Keratinocyte (primary cell): ENCODE data around the gene CATSPER4. TPM values are rescaled to one million over a fixed set of nuclear protein-coding genes. Genes with fewer than 3 reads are reported as not detected.

ENCODE experiments used
- DNase-seq: peaks from one replicate; pipeline ENCODE4 v3.0.0-alpha.2; 2011; ENCODE audit warnings: low read depth, missing footprints, low spot score
- FAIRE-seq: peaks from 2 replicates; lab custom pipeline; 2011; peaks lifted over from hg19 to GRCh38; lab: Jason Lieb, UNC
- H2AFZ ChIP-seq: 2 replicates; pipeline ENCODE4 v1.6.0; 2012; ENCODE audit warnings: low read length, control low read depth, inconsistent platforms; ENCODE audit not compliant: control insufficient read depth
- H3K27ac ChIP-seq: 2 replicates; pipeline ENCODE4 v1.5.1; 2011; ENCODE audit warnings: low read length; ENCODE audit not compliant: control insufficient read depth, insufficient read depth
- H3K27me3 ChIP-seq: 3 replicates; pipeline ENCODE4 v1.6.0; 2011; ENCODE audit warnings: low read length; ENCODE audit not compliant: control insufficient read depth, insufficient read depth; ENCODE audit errors: extremely low read depth
- H3K36me3 ChIP-seq, 2 experiments: 2 replicates in 1 of 2; 3 replicates in 1 of 2; pipeline ENCODE4 v1.5.1; 2011; ENCODE audit warnings: low read length in 2 of 2, mild to moderate bottlenecking in 1 of 2; ENCODE audit not compliant: control insufficient read depth in 2 of 2, insufficient read depth in 2 of 2; ENCODE audit errors: extremely low read depth in 1 of 2
- H3K4me1 ChIP-seq: 3 replicates; pipeline ENCODE4 v1.5.1; 2011; ENCODE audit warnings: low read length; ENCODE audit not compliant: control insufficient read depth, insufficient read depth; ENCODE audit errors: extremely low read depth
- H3K4me2 ChIP-seq: 3 replicates; pipeline ENCODE4 v1.6.0; 2011; ENCODE audit warnings: low read depth, low read length; ENCODE audit not compliant: control insufficient read depth, insufficient read depth; ENCODE audit errors: extremely low read depth
- H3K4me3 ChIP-seq, 3 experiments: fragments of 200-600 bp in 1 of 3; sonication (generic) in 1 of 3; 2 replicates in 2 of 3; 3 replicates in 1 of 3; pipeline ENCODE4 v1.5.1; 2011 to 2016; ENCODE audit warnings: low read length in 3 of 3, mild to moderate bottlenecking in 3 of 3, control low read depth in 2 of 3, inconsistent platforms in 1 of 3, low read depth in 1 of 3, mixed read lengths in 1 of 3, mixed run types in 1 of 3, moderate library complexity in 1 of 3; ENCODE audit not compliant: control insufficient read depth in 2 of 3, insufficient read depth in 2 of 3; ENCODE audit errors: extremely low read depth in 1 of 3
- H3K79me2 ChIP-seq: 2 replicates; pipeline ENCODE4 v1.6.0; 2012; ENCODE audit warnings: low read length; ENCODE audit not compliant: control insufficient read depth, insufficient read depth
- H3K9ac ChIP-seq: 3 replicates; pipeline ENCODE4 v1.6.0; 2011; ENCODE audit warnings: low read length; ENCODE audit not compliant: control insufficient read depth, insufficient read depth; ENCODE audit errors: extremely low read depth
- H3K9me1 ChIP-seq: 3 replicates; pipeline ENCODE4 v1.6.0; 2011; ENCODE audit warnings: low read length; ENCODE audit not compliant: control insufficient read depth, insufficient read depth; ENCODE audit errors: extremely low read depth
- H3K9me3 ChIP-seq: 2 replicates; pipeline ENCODE4 v1.5.1; 2012; ENCODE audit warnings: low read depth, low read length; ENCODE audit not compliant: control insufficient read depth
- H4K20me1 ChIP-seq: 3 replicates; pipeline ENCODE4 v1.6.0; 2011; ENCODE audit warnings: low read length; ENCODE audit not compliant: control insufficient read depth, insufficient read depth; ENCODE audit errors: extremely low read depth
- EZH2 ChIP-seq: IDR thresholded peaks from one replicate; pipeline ENCODE4 v1.6.1; 2012; ENCODE audit warnings: inconsistent platforms, mild to moderate bottlenecking, low read length, moderate library complexity
- dilution Hi-C: fragments of 300-500 bp; cut with MboI; formaldehyde crosslinking; loops from one replicate; pipeline ENCODE4 v1.7.0; 2020; ENCODE audit warnings: low sequenced_read_pairs; ENCODE audit not compliant: extremely low pct_ligation_motif_present
- polyA plus RNA-seq, 5 experiments: library from polyadenylated mRNA; depleted of rRNA in 3 of 5; stranded (reverse) in 3 of 5; stranded (forward) in 1 of 5; unstranded in 1 of 5; fragments of >200 nt; gene quantifications; 1 replicate in 1 of 5; 2 replicates in 3 of 5; 3 replicates in 1 of 5; pipeline versions ENCODE4 v1.2.1 to v1.2.3, GENCODE V29; 2011 to 2012; ENCODE audit warnings: missing spikeins in 2 of 5, low read depth in 1 of 5, low replicate concordance in 1 of 5
- TF ChIP-seq, protein P1 (sequence below), 3 experiments: IDR thresholded peaks in 1 of 3; conservative IDR thresholded peaks in 1 of 3; optimal IDR thresholded peaks in 1 of 3; 2 replicates in 2 of 3; 3 replicates in 1 of 3; pipeline versions ENCODE3 to v1.5.1; 2011; ENCODE audit warnings: low read length in 3 of 3, mild to moderate bottlenecking in 3 of 3, moderate library complexity in 2 of 3, control low read depth in 1 of 3, inconsistent platforms in 1 of 3; ENCODE audit not compliant: insufficient read depth in 2 of 3; ENCODE audit errors: extremely low read depth in 1 of 3

The CATSPER4 gene
- polyA plus RNA-seq, 1 donor (not counting 4 experiments of a cell fraction or from before 2014, with no cell fraction given), result 0.04 TPM

DNA sequence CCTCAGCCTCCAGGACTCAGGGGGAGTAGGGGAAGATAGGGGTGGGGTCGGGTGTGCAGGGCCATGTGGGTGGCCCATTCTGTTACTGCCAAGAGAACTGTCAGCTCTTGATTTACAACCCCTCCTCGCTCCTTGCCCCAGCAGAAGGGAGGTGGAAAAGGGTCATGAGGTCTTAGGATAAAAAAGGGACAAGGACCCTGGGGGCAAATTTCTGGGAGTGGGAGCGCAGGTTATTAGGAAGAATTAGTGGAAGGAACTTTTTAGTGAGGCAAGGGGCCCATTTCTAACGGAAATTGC is 30.7 kb upstream of the CATSPER4 start:
- DNase-seq (no peak), FAIRE-seq (no peak)
- dilution Hi-C loops, result no loop called here
- H3K9me3 ChIP-seq, result no peaks in the 10 kb centered on the region
- no peak overlapping the region for H3K9ac ChIP-seq
- peaks cover 20% of the 10 kb centered on the region for H3K4me1 ChIP-seq
- H3K27ac ChIP-seq, result no peak overlapping the region
- no peak overlapping the region for H2AFZ ChIP-seq
- H3K36me3 ChIP-seq, result no peaks in the 10 kb centered on the region
- no peak overlapping the region for H3K4me3 ChIP-seq
- no peaks in the 10 kb centered on the region for H3K79me2 ChIP-seq
- H3K9me1 ChIP-seq, result no peaks in the 10 kb centered on the region
- no peak overlapping the region for H3K4me2 ChIP-seq
- TF ChIP-seq EZH2, result no peak
- TF ChIP-seq, protein P1, sequence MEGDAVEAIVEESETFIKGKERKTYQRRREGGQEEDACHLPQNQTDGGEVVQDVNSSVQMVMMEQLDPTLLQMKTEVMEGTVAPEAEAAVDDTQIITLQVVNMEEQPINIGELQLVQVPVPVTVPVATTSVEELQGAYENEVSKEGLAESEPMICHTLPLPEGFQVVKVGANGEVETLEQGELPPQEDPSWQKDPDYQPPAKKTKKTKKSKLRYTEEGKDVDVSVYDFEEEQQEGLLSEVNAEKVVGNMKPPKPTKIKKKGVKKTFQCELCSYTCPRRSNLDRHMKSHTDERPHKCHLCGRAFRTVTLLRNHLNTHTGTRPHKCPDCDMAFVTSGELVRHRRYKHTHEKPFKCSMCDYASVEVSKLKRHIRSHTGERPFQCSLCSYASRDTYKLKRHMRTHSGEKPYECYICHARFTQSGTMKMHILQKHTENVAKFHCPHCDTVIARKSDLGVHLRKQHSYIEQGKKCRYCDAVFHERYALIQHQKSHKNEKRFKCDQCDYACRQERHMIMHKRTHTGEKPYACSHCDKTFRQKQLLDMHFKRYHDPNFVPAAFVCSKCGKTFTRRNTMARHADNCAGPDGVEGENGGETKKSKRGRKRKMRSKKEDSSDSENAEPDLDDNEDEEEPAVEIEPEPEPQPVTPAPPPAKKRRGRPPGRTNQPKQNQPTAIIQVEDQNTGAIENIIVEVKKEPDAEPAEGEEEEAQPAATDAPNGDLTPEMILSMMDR (optimal IDR thresholded peaks at IDR 0.05 in 1 of 3, IDR thresholded peaks at IDR 0.05 in 1 of 3, conservative IDR thresholded peaks at IDR 0.05 in 1 of 3; ENCODE audit: extremely low read depth in 1 of 3, insufficient read depth in 2 of 3, low read length in 3 of 3), result no peak
- H4K20me1 ChIP-seq, result no peaks in the 10 kb centered on the region
- peaks cover 13% of the 10 kb centered on the region for H3K27me3 ChIP-seq

GRCh38 chr1:26160527-26161414 is 29.6 kb upstream of the CATSPER4 start:
- H3K36me3 ChIP-seq, result no peaks in the 10 kb centered on the region
- no peak for FAIRE-seq
- H3K79me2 ChIP-seq, result no peaks in the 10 kb centered on the region
- DNase-seq, result no peak
- H3K27ac ChIP-seq, result no peak overlapping the region
- peak overlapping the region; percentile 56 for H2AFZ ChIP-seq
- no peak overlapping the region for H3K9ac ChIP-seq
- H3K4me1 ChIP-seq, result peaks cover 20% of the 10 kb centered on the region
- no peaks in the 10 kb centered on the region for H3K9me1 ChIP-seq
- H4K20me1 ChIP-seq, result no peaks in the 10 kb centered on the region
- dilution Hi-C loops, result no loop called here
- no peak overlapping the region for H3K4me2 ChIP-seq
- H3K9me3 ChIP-seq, result no peaks in the 10 kb centered on the region
- peaks cover 13% of the 10 kb centered on the region for H3K27me3 ChIP-seq
- no peak for TF ChIP-seq EZH2
- TF ChIP-seq, protein P1 (optimal IDR thresholded peaks at IDR 0.05 in 1 of 3, IDR thresholded peaks at IDR 0.05 in 1 of 3, conservative IDR thresholded peaks at IDR 0.05 in 1 of 3; ENCODE audit: extremely low read depth in 1 of 3, insufficient read depth in 2 of 3, low read length in 3 of 3), result no peak
- no peak overlapping the region for H3K4me3 ChIP-seq
